Activated CD8-positive, alpha-beta T cell treated with anti-CD3 and anti-CD28 coated beads for 36 hours (primary cell): Measurements from ENCODE around the gene GRAP2. TPM values are rescaled to one million over a fixed set of nuclear protein-coding genes. Genes with fewer than 3 reads are reported as not detected.
"Not testable (repeated sequence)": the region's sequence is repeated elsewhere in the genome, so short reads cannot be mapped to it uniquely, and the experiment has no call there.

Experiments used
- ATAC-seq: fragments of 200-7000 bp; cut with Tn5 transposase; one replicate; pipeline ENCODE4 v1.10.0; 2021; ENCODE audit warnings: mild to moderate bottlenecking, moderate library complexity
- CTCF ChIA-PET: fragments of 350-600 bp; sonication (Branson Sonifier 250); formaldehyde crosslinking; loops from one replicate; lab custom pipeline; 2021; ENCODE audit warnings: antibody characterized with exemption; lab: Charles Lee
- POLR2A ChIA-PET: fragments of 350-600 bp; sonication (Branson Sonifier 250); formaldehyde crosslinking; loops from one replicate; lab custom pipeline; 2021; ENCODE audit warnings: antibody characterized with exemption; lab: Charles Lee
- DNase-seq: peaks from one replicate; pipeline ENCODE4 v3.0.0-alpha.2; 2020
- H3K27ac Mint-ChIP-seq: one replicate; pipeline ENCODE4 v1.8.0; 2021; ENCODE audit warnings: mild to moderate bottlenecking, mixed read lengths
- H3K27me3 Mint-ChIP-seq: one replicate; pipeline ENCODE4 v1.8.0; 2021; ENCODE audit warnings: mixed read lengths
- H3K36me3 Mint-ChIP-seq: one replicate; pipeline ENCODE4 v1.8.0; 2021; ENCODE audit warnings: low read depth, mixed read lengths
- H3K4me1 Mint-ChIP-seq: one replicate; pipeline ENCODE4 v1.8.0; 2021; ENCODE audit warnings: low read depth, mixed read lengths
- H3K4me3 Mint-ChIP-seq: one replicate; pipeline ENCODE4 v1.8.0; 2021; ENCODE audit warnings: mild to moderate bottlenecking, moderate library complexity, mixed read lengths
- H3K9me3 Mint-ChIP-seq: one replicate; pipeline ENCODE4 v1.8.0; 2021; ENCODE audit warnings: mixed read lengths
- intact Hi-C: fragments of 100-400 bp; cut with micrococcal nuclease; formaldehyde crosslinking; loops from one replicate; pipeline ENCODE4 v1.10.0; 2022
- total RNA-seq, 2 experiments: library from RNA; stranded (reverse); gene quantifications; one replicate each; pipeline ENCODE4 v1.2.3, GENCODE V29; 2021
- TF ChIP-seq, protein P1 (sequence below): fragments of 200-600 bp; IDR thresholded peaks from one replicate; pipeline ENCODE4 v1.8.0; 2022; ENCODE audit warnings: antibody characterized with exemption, mild to moderate bottlenecking

The GRAP2 gene
- total RNA-seq, 2 experiments from 2014 or later = 83.2 to 86.8 TPM

DNA sequence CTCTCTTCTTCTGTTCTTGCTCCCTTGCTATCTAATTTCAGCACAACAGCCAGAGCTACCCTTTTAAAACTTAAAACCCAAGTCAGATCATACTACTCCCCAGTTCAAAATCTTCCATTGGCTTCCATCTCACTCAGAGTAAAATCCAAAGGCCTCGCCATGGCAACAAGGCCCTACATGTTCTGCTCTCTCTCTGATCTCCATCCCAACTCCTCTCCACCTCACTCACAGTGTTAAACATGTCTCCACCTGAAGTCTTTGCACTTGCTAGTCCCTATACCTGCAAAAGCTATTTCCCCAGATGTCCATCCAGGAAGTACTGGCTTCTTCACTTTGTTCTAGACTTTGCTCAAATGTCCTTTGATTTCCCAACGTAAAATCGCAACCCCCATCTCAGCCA is 3.0 kb upstream of the GRAP2 start:
- ATAC-seq (no peak), DNase-seq (no peak)
- no peaks in the 10 kb centered on the region for H3K27me3 Mint-ChIP-seq
- H3K4me3 Mint-ChIP-seq = no peak overlapping the region
- POLR2A ChIA-PET = interaction anchor here (1.0 to 1.2 kb wide), 2 partner anchors 21 to 26 kb away, joined by 3 read pairs; no protein-coding TSS in a partner anchor
- CTCF ChIA-PET = interaction anchor here (0.9 to 2.0 kb wide), 4 partner anchors 24 to 35 kb away, joined by 3 to 5 read pairs (median 3); no protein-coding TSS in a partner anchor
- intact Hi-C loops = no loop called here
- peaks cover 16% of the 10 kb centered on the region for H3K4me1 Mint-ChIP-seq
- no peak overlapping the region for H3K27ac Mint-ChIP-seq
- TF ChIP-seq, protein P1, sequence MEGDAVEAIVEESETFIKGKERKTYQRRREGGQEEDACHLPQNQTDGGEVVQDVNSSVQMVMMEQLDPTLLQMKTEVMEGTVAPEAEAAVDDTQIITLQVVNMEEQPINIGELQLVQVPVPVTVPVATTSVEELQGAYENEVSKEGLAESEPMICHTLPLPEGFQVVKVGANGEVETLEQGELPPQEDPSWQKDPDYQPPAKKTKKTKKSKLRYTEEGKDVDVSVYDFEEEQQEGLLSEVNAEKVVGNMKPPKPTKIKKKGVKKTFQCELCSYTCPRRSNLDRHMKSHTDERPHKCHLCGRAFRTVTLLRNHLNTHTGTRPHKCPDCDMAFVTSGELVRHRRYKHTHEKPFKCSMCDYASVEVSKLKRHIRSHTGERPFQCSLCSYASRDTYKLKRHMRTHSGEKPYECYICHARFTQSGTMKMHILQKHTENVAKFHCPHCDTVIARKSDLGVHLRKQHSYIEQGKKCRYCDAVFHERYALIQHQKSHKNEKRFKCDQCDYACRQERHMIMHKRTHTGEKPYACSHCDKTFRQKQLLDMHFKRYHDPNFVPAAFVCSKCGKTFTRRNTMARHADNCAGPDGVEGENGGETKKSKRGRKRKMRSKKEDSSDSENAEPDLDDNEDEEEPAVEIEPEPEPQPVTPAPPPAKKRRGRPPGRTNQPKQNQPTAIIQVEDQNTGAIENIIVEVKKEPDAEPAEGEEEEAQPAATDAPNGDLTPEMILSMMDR = no peak
- peaks cover 12% of the 10 kb centered on the region for H3K36me3 Mint-ChIP-seq
- H3K9me3 Mint-ChIP-seq = no peaks in the 10 kb centered on the region

GRCh38 chr22:39898997-39899396 is 1.9 kb upstream of the GRAP2 start:
- TF ChIP-seq, protein P1 = no peak
- ChIA-PET CTCF (interaction anchor here (0.6 to 2.0 kb wide), 7 partner anchors 25 to 364 kb away, joined by 3 to 5 read pairs (median 4); no protein-coding TSS in a partner anchor), POLR2A (interaction anchor here (0.6 to 3.4 kb wide), 4 partner anchors 27 to 41 kb away, joined by 3 to 11 read pairs (median 4); no protein-coding TSS in a partner anchor)
- no peaks in the 10 kb centered on the region for H3K9me3 Mint-ChIP-seq
- DNase-seq (no peak), ATAC-seq (no peak)
- no peaks in the 10 kb centered on the region for H3K27me3 Mint-ChIP-seq
- intact Hi-C loops = no loop called here
- H3K4me3 Mint-ChIP-seq = no peak overlapping the region
- peaks cover 14% of the 10 kb centered on the region for H3K4me1 Mint-ChIP-seq
- peaks cover 20% of the 10 kb centered on the region for H3K36me3 Mint-ChIP-seq
- peak overlapping the region; percentile 72 for H3K27ac Mint-ChIP-seq

- intact Hi-C loops = no loop called here
- peak overlapping the region; percentile 80 for H3K4me3 Mint-ChIP-seq
- POLR2A ChIA-PET = interaction anchor here (0.7 to 3.4 kb wide), 5 partner anchors 7 to 27 kb away, joined by 4 to 14 read pairs (median 6); no protein-coding TSS in a partner anchor
- DNase-seq (no peak), ATAC-seq (no peak)
- no peaks in the 10 kb centered on the region for H3K9me3 Mint-ChIP-seq
- peaks cover 34% of the 10 kb centered on the region for H3K36me3 Mint-ChIP-seq
- H3K27me3 Mint-ChIP-seq = no peaks in the 10 kb centered on the region
- CTCF ChIA-PET = interaction anchor here (1.5 kb wide), 1 partner anchor 32 kb away, joined by 3 read pairs; no protein-coding TSS in a partner anchor
- H3K4me1 Mint-ChIP-seq = peaks cover 18% of the 10 kb centered on the region
- TF ChIP-seq, protein P1 = no peak
- peak overlapping the region; percentile 99 for H3K27ac Mint-ChIP-seq
These were observed 772 bp downstream of the GRAP2 start for GRCh38 chr22:39901565-39902146.

DNA sequence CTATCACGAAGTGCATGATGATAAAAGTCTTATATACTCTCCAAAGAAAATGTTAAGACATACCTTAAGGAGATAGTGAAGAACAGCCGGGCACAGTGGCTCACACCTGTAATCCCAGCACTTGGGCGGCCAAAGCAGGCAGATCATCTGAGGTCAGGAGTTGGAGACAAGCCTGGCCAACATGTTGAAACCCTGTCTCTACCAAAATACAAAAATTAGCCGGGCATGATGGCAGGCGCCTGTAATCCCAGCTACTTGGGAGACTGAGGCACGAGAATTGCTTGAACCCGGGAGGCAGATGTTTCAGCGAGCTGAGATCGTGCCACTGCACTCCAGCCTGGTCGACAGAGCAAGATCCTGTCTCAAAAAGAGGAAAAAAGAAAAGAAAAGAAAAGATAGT is 3.1 kb downstream of the GRAP2 start:
- H3K9me3 Mint-ChIP-seq, H3K27me3 Mint-ChIP-seq, intact Hi-C loops, ATAC-seq, DNase-seq: not testable (repeated sequence)
- H3K27ac Mint-ChIP-seq = peak overlapping the region; percentile 92
- ChIA-PET POLR2A (interaction anchor here (1.0 to 12.7 kb wide), 7 partner anchors 9 to 380 kb away, joined by 3 to 270 read pairs (median 3); no protein-coding TSS in a partner anchor), CTCF (interaction anchor here (0.8 to 11.2 kb wide), 5 partner anchors 11 to 121 kb away, joined by 3 to 130 read pairs (median 7); no protein-coding TSS in a partner anchor)
- H3K36me3 Mint-ChIP-seq = peaks cover 34% of the 10 kb centered on the region
- peaks cover 27% of the 10 kb centered on the region for H3K4me1 Mint-ChIP-seq
- peak overlapping the region; percentile 80 for H3K4me3 Mint-ChIP-seq

GRCh38 chr22:39904862-39905261 is 4.0 kb downstream of the GRAP2 start:
- CTCF ChIA-PET = interaction anchor here (0.8 to 11.2 kb wide), 6 partner anchors 11 to 120 kb away, joined by 3 to 130 read pairs (median 9); no protein-coding TSS in a partner anchor

More at GRCh38 chr22:39904862-39905261, 4.0 kb downstream of the GRAP2 start:
- DNase-seq (no peak), ATAC-seq (no peak)
- POLR2A ChIA-PET = interaction anchor here (0.7 to 12.7 kb wide), 11 partner anchors 8 to 586 kb away, joined by 3 to 270 read pairs (median 3); partner anchors contain the start of gene RPL3
- H3K27me3 Mint-ChIP-seq = no peaks in the 10 kb centered on the region
- peak overlapping the region; percentile 80 for H3K4me3 Mint-ChIP-seq
- H3K9me3 Mint-ChIP-seq = no peaks in the 10 kb centered on the region
- peaks cover 36% of the 10 kb centered on the region for H3K36me3 Mint-ChIP-seq
- H3K27ac Mint-ChIP-seq = peak overlapping the region; percentile 92
- TF ChIP-seq, protein P1 = no peak
- intact Hi-C loops = loop anchor here (5.0 kb wide), 1 partner anchor 37 kb away; no protein-coding TSS in a partner anchor
- H3K4me1 Mint-ChIP-seq = peaks cover 32% of the 10 kb centered on the region
